Amygdala (tissue), 56 donors: Measurements from ENCODE around the gene GPR52.
"Not testable (repeated sequence)": the region's sequence is repeated elsewhere in the genome, so short reads cannot be mapped to it uniquely, and the experiment has no call there.

ENCODE experiments used
- DNase-seq, 56 donors: peaks; one replicate each; lab custom pipeline; 2025; lab: John Stamatoyannopoulos, UW

The GPR52 gene

GRCh38 chr1:174447866-174448530 lies at the start of gene GPR52:
TSS of gene GPR52 (plus strand) at chr1:174447964. CDS start at chr1:174448112, 148 bp downstream.
- peak in 8 of 56 donors; percentile 1 to 68 (median 23) for DNase-seq

- no peak for DNase-seq
These were observed 49.5 kb upstream of the GPR52 start for GRCh38 chr1:174398246-174398645.

- no peak for DNase-seq
These were observed 48.6 kb upstream of the GPR52 start for GRCh38 chr1:174399211-174399610.

- DNase-seq: no peak
These were observed 46.7 kb upstream of the GPR52 start for GRCh38 chr1:174401075-174401474.

- DNase-seq: no peak
These were observed 42.5 kb upstream of the GPR52 start for GRCh38 chr1:174405219-174405618.

GRCh38 chr1:174406421-174406820 lies 41.3 kb upstream of the GPR52 start:
- no peak for DNase-seq

- DNase-seq: no peak
These were observed 40.1 kb upstream of the GPR52 start for GRCh38 chr1:174407665-174408064.

- DNase-seq: no peak
These were observed 39.6 kb upstream of the GPR52 start for GRCh38 chr1:174408146-174408545.

- DNase-seq: not testable (repeated sequence)
These were observed 38.0 kb upstream of the GPR52 start for GRCh38 chr1:174409801-174410200.

GRCh38 chr1:174413632-174414031 lies 34.1 kb upstream of the GPR52 start:
- DNase-seq: no peak

GRCh38 chr1:174414203-174414602 lies 33.6 kb upstream of the GPR52 start:
- no peak for DNase-seq

GRCh38 chr1:174415506-174415905 lies 32.3 kb upstream of the GPR52 start:
- DNase-seq: no peak

GRCh38 chr1:174417921-174418320 lies 29.8 kb upstream of the GPR52 start:
- DNase-seq: no peak

- no peak for DNase-seq
These were observed 22.6 kb upstream of the GPR52 start for GRCh38 chr1:174425121-174425520.

- DNase-seq: no peak
These were observed 21.6 kb upstream of the GPR52 start for GRCh38 chr1:174426153-174426552.

GRCh38 chr1:174428033-174428432 lies 19.7 kb upstream of the GPR52 start:
- DNase-seq: no peak

GRCh38 chr1:174428739-174429138 lies 19.0 kb upstream of the GPR52 start:
- no peak for DNase-seq

GRCh38 chr1:174433451-174433850 lies 14.3 kb upstream of the GPR52 start:
- DNase-seq: no peak

- no peak for DNase-seq
These were observed 2.4 kb upstream of the GPR52 start for GRCh38 chr1:174445351-174445750.

GRCh38 chr1:174445817-174446216 lies 1.9 kb upstream of the GPR52 start:
- DNase-seq: peak in 9 of 56 donors; percentile 0 to 35 (median 17)

GRCh38 chr1:174448531-174448883 lies 743 bp downstream of the GPR52 start:
- DNase-seq: no peak

GRCh38 chr1:174448974-174449373 lies 1.2 kb downstream of the GPR52 start:
- no peak for DNase-seq

GRCh38 chr1:174451408-174451807 lies 3.6 kb downstream of the GPR52 start:
- no peak for DNase-seq
